SH-SY5Y (cell line): ENCODE results near the gene CALML4.

Experiments
- GATA2 ChIP-seq: IDR thresholded peaks from 2 replicates; pipeline ENCODE4 v1.6.1; 2011; ENCODE audit warnings: mild to moderate bottlenecking, low read depth, low read length
- GATA3 ChIP-seq: IDR thresholded peaks from 2 replicates; pipeline ENCODE4 v1.6.1; 2011; ENCODE audit warnings: low read depth, mild to moderate bottlenecking, low read length, moderate library complexity

DNA sequence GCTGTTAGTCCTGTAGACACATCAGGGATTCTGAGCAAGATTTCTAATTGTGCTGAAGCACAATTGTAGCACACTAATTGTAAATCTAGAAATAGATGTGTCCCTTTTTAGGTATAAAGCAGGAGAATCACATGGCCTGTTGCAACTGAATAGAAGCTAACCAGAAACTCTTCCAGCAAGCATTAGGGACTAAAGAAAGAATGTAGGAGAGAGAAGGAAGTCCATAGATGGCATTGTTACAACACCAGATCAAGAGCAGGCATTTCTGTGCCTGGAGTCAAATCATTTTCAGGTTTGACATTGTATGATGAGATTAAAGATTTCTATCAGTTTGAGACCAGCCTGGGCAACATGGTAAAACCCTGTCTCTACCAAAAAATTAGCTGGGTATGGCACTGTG, 27.4 kb downstream of the CALML4 start:
- no peak for TF ChIP-seq GATA3
- no peak for TF ChIP-seq GATA2
